GM18505 (cell line): ENCODE results near the gene OPTN.
"Not testable (repeated sequence)": the region's sequence is repeated elsewhere in the genome, so short reads cannot be mapped to it uniquely, and the experiment has no call there.

ENCODE experiments used
- ATAC-seq: cut with Tn5 transposase; IDR thresholded peaks from one replicate; pipeline ENCODE4 v1.9.1; 2021; ENCODE audit not compliant: unreplicated experiment
- POLR2A ChIP-seq: IDR thresholded peaks from 4 replicates; pipeline ENCODE4 v1.6.1; 2011; ENCODE audit warnings: borderline replicate concordance; ENCODE audit not compliant: insufficient read depth, insufficient read length; ENCODE audit errors: extremely low read depth

OPTN gene

DNA sequence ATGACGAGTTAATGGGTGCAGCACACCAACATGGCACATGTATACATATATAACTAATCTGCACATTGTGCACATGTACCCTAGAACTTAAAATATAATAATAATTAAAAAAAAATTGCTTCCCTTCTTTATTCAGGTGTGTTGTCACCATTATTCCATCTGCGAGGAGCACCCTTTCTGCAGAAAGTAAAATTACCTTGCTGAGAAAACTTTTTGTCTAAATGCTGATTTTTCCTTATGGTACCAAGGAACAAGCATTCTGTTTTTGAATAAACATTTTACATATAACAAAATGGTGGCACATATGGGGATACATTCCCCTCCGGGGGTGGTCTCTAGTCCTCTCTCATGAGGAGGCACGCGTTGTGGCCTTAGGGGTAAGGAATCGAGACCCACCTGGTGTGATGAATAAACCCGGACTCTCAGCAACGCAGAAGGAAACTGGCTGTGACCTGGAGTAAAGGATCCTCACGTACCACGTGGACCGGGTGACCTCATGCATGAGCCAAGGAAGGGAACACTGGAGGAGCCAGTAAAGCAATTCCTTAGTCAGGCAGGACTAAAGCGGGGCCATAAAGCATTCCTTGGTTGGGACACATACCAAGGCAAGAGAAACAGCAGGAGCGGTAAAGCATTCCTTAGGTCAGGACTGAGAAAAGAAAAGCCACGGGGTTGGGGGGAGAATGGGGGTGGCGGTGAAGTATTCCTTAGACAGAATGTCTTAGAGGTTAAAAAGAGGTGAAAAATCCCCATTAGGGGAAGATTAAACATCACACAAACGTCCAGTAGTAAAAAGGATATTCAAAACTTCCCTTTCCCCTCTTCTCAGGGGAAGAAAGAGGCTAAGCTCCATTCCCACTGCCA is 20.8 kb upstream of the OPTN start:
- ATAC-seq, result no peak
- TF ChIP-seq POLR2A, result no peak

GRCh38 chr10:13079776-13080050 is 20.2 kb upstream of the OPTN start:
- no peak for ATAC-seq
- no peak for TF ChIP-seq POLR2A

DNA sequence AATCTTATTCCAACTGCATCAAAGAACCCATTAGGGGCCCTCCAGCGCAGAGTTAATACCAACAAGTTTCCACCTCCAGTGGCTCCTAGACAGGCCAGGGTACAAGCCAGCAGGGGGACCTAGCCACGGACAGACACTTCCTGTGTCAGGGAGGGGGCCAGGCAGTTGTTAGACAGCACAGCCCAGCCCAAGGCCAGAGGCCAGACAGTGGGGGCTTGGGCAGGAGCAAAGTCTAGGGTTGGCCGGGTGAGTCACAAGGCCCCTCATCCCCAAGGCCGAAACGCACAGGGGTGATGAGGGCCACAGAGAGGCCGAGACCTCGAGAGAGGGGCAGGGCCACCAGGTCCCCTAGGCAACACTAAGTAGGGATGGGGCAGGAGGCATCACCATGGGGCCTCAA is 19.3 kb upstream of the OPTN start:
- no peak for TF ChIP-seq POLR2A
- ATAC-seq, result no peak

DNA sequence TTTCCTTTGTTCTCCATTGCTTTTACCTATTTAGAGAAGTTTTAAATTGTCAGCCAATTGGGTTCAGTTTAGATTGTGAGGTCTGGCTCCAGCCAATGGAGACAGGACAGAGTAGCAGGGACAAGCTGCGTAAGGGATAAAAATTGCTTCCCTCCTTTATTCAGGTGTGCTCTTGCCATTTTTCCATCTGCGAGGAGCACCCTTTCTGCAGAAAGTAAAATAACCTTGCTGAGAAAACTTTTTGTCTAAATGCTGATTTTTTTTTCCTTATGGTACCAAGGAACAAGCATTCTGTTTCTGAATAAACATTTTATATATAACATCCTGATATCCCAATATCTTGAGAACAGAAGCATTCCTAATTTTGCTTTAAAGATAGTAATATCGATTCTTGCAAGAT is 16.3 kb upstream of the OPTN start:
- not testable (repeated sequence) for ATAC-seq

DNA sequence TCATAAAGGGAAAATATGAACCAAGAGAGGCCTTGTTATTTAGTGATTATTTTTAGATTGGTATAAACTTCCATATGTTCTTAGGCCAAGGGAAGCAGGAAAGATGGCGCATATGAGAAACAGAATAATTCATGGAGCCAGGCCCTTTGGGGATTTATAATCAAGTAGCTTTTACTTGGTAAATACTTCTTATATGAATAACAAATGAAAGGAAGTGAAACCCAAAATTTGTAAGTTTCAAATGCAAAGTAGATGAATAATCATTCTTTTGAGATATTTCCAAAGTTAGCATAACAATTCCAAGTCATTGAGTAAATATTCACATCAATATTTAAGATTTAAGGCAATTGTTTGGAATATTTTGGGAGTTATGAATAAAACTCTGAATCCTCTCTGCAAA is 13.9 kb upstream of the OPTN start:
- TF ChIP-seq POLR2A, result no peak
- no peak for ATAC-seq

- no peak for ATAC-seq
- no peak for TF ChIP-seq POLR2A
Observed at GRCh38 chr10:13087601-13087985, 12.4 kb upstream of the OPTN start.

GRCh38 chr10:13087986-13088618 is 11.9 kb upstream of the OPTN start:
- no peak for TF ChIP-seq POLR2A
- no peak for ATAC-seq

GRCh38 chr10:13089345-13089744 is 10.6 kb upstream of the OPTN start:
- no peak for TF ChIP-seq POLR2A
- ATAC-seq, result no peak

GRCh38 chr10:13090289-13090688 is 9.7 kb upstream of the OPTN start:
- TF ChIP-seq POLR2A, result no peak
- no peak for ATAC-seq

DNA sequence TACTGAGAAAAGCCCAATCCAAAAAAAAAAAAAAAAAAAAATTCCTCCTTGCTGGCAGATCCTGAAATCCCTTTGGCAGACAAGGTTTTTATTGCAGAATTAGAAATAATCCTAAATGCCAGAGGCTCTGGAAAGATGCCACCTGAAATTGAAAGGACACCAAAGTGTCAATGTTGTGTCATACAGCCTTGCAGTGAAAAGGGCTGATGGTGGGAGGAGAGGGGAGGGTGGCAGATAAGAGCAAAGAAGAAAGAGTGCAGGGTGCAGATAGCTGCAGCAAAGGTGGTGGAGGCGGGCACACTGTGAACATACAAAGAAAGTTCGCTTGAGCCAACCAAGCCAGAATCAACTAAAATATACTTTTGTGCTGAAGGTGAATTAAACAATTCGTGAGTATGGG is 8.2 kb upstream of the OPTN start:
- no peak for ATAC-seq
- TF ChIP-seq POLR2A, result no peak

GRCh38 chr10:13092291-13093102 is 7.5 kb upstream of the OPTN start:
- no peak for ATAC-seq
- TF ChIP-seq POLR2A, result no peak

DNA sequence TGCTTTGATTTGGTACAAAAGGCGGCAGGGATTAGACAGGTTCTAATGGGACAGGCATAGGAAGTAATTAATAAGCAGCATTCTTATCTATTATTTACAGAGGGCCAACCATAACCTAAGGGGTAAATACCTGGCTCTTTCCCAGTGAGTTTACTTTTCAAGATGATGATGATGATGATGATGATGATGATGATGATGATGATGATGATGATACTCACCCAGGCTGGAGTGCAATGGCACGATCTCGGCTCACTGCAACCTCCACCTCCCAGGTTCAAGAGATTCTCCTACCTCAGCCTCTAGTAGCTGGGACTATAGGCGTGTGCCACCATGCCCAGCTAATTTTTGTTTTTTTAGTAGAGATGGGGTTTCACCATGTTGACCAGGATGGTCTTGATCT is 5.9 kb upstream of the OPTN start:
- not testable (repeated sequence) for ATAC-seq

DNA sequence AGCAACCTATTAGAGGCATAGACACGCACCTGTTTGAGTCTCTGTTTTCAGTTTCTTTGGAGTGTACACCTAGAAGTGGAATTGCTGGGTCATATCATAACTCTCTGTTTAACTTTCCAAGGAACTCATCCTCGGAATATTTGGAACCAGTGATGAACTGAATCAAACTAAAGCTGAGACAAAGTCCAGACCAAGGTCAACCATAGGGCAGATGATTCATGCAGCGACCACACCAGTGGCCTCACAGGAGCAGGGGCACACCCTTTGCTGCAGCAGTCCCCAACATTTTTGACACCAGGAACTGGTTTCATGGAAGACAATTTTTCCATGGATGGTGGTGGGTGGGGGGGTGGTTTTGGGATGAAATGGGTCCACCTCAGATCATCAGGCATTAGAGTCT is 4.9 kb upstream of the OPTN start:
- no peak for ATAC-seq
- no peak for TF ChIP-seq POLR2A

GRCh38 chr10:13095929-13096328 is 4.0 kb upstream of the OPTN start:
- ATAC-seq, result no peak
- TF ChIP-seq POLR2A, result no peak
